Measurements from ENCODE around the gene PTTG1IP.

PTTG1IP gene

GRCh38 chr21:44862869-44863685 lies 10.4 kb downstream of the PTTG1IP start:
- DNase-seq = no peak

GRCh38 chr21:44858791-44859190 lies 14.7 kb downstream of the PTTG1IP start:
- DNase-seq = no peak

- no peak for DNase-seq
These were observed 15.2 kb downstream of the PTTG1IP start for GRCh38 chr21:44858291-44858690.

- no peak for DNase-seq
These were observed 16.2 kb downstream of the PTTG1IP start for GRCh38 chr21:44857127-44857892.

GRCh38 chr21:44856131-44856530 lies 17.4 kb downstream of the PTTG1IP start:
- no peak for DNase-seq

- no peak for DNase-seq
These were observed 17.9 kb downstream of the PTTG1IP start for GRCh38 chr21:44855572-44855971.

GRCh38 chr21:44854664-44855446 lies 18.6 kb downstream of the PTTG1IP start:
- DNase-seq = peak in 1 of 2 donors; percentile 16

GRCh38 chr21:44854391-44854663 lies 19.2 kb downstream of the PTTG1IP start:
- peak in 1 of 2 donors; percentile 18 for DNase-seq

GRCh38 chr21:44853601-44854390 lies 19.7 kb downstream of the PTTG1IP start:
- DNase-seq = no peak

GRCh38 chr21:44850905-44851657 lies 22.4 kb downstream of the PTTG1IP start:
- DNase-seq = no peak

- no peak for DNase-seq
These were observed 23.2 kb downstream of the PTTG1IP start for GRCh38 chr21:44850208-44850800.

GRCh38 chr21:44849616-44850130 lies 23.8 kb downstream of the PTTG1IP start:
- DNase-seq = no peak

- no peak for DNase-seq
These were observed 24.5 kb downstream of the PTTG1IP start for GRCh38 chr21:44848821-44849521.

GRCh38 chr21:44847261-44848056 lies 26.0 kb downstream of the PTTG1IP start:
- no peak for DNase-seq

- peak; percentile 31 to 57 for DNase-seq
These were observed 26.8 kb downstream of the PTTG1IP start for GRCh38 chr21:44846485-44847260.

GRCh38 chr21:44846224-44846484 lies 27.3 kb downstream of the PTTG1IP start:
- no peak for DNase-seq

GRCh38 chr21:44845418-44846223 lies 27.9 kb downstream of the PTTG1IP start:
- DNase-seq = peak; percentile 36 to 56

GRCh38 chr21:44844256-44844655 lies 29.2 kb downstream of the PTTG1IP start:
- DNase-seq = no peak

Measured in CD4-positive, alpha-beta T cell treated with Interferon alpha-2 for 1 hour (primary cell).